Suprapubic skin (tissue), 4 donors: ENCODE measurements around the gene TMEM258. TPM values are rescaled to one million over a fixed set of nuclear protein-coding genes. Genes with fewer than 3 reads are reported as not detected.

ENCODE experiments used
- DNase-seq, 2 donors: peaks; one replicate each; pipeline ENCODE4 v3.0.0-alpha.2; 2019; ENCODE audit warnings: low spot score in 2 of 2
- H3K27ac ChIP-seq: fragments of 200-600 bp; sonication (generic); one replicate; pipeline ENCODE4 v1.5.1; 2019
- H3K27me3 ChIP-seq: fragments of 200-600 bp; sonication (generic); one replicate; pipeline ENCODE4 v1.5.1; 2019
- H3K36me3 ChIP-seq: fragments of 200-600 bp; sonication (generic); one replicate; pipeline ENCODE4 v1.5.1; 2019
- H3K4me1 ChIP-seq: fragments of 200-600 bp; sonication (generic); one replicate; pipeline ENCODE4 v1.5.1; 2019
- H3K4me3 ChIP-seq: fragments of 200-600 bp; sonication (generic); one replicate; pipeline ENCODE4 v1.5.1; 2019; ENCODE audit warnings: mild to moderate bottlenecking
- H3K9me3 ChIP-seq: fragments of 200-600 bp; sonication (generic); one replicate; pipeline ENCODE4 v1.5.1; 2019
- CTCF ChIP-seq, 2 donors: fragments of 200-600 bp in 1 of 2; fragments of 450-650 bp in 1 of 2; sonication (generic) in 1 of 2; IDR thresholded peaks; one replicate each; pipeline ENCODE4 v1.5.1; 2016 to 2019; ENCODE audit warnings: antibody characterized with exemption in 2 of 2, mild to moderate bottlenecking in 1 of 2, moderate library complexity in 1 of 2
- EP300 ChIP-seq: sonication (generic); formaldehyde crosslinking; IDR thresholded peaks from one replicate; pipeline ENCODE4 v1.6.1; 2017; ENCODE audit warnings: antibody characterized with exemption
- POLR2A ChIP-seq, 2 donors: fragments of 450-650 bp; IDR thresholded peaks; one replicate each; pipeline ENCODE4 v1.6.1; 2017; ENCODE audit warnings: antibody characterized with exemption in 2 of 2, mild to moderate bottlenecking in 2 of 2, moderate library complexity in 2 of 2
- POLR2AphosphoS5 ChIP-seq, 3 donors: sonication (generic); formaldehyde crosslinking; IDR thresholded peaks; one replicate each; pipeline ENCODE4 v1.6.1; 2017; ENCODE audit warnings: antibody characterized with exemption in 3 of 3
- WGBS: methylation state at CpG from one replicate; pipeline ENCODE4 v1.1.5; 2018; 5-methylcytosine and 5-hydroxymethylcytosine counted together
- total RNA-seq, 4 donors: library from RNA; depleted of rRNA; stranded (reverse); fragments of >200 nt; gene quantifications; one replicate each; pipeline ENCODE4 v1.1.0, GENCODE V29; 2016

TMEM258 gene
- total RNA-seq, 4 donors from 2014 or later, result 29.7 to 44.8 (median 35.9) TPM

- DNase-seq, result no peak
- H3K27me3 ChIP-seq, result peaks cover 10% of the 10 kb centered on the region
- TF ChIP-seq POLR2AphosphoS5 (IDR thresholded peaks at IDR 0.05), result no peak
- TF ChIP-seq POLR2A (IDR thresholded peaks at IDR 0.05), result no peak
- no peak for TF ChIP-seq EP300
- no peak for TF ChIP-seq CTCF (IDR thresholded peaks at IDR 0.05)
- 88% methylated on average over 9 of the region's 11 CpGs for WGBS
- H3K4me1 ChIP-seq, result peaks cover 42% of the 10 kb centered on the region
- H3K27ac ChIP-seq, result no peak overlapping the region
- no peaks in the 10 kb centered on the region for H3K9me3 ChIP-seq
- peaks cover 1% of the 10 kb centered on the region for H3K36me3 ChIP-seq
- H3K4me3 ChIP-seq, result no peak overlapping the region
These were observed 41.1 kb upstream of the TMEM258 start for GRCh38 chr11:61833471-61833870.

- no peak for DNase-seq
- WGBS, result 66% methylated on average over 7 of the region's 7 CpGs
- Histone ChIP-seq H3K4me3 (no peak overlapping the region), H3K27me3 (peaks cover 16% of the 10 kb centered on the region), H3K36me3 (no peaks in the 10 kb centered on the region), H3K27ac (no peak overlapping the region), H3K9me3 (no peaks in the 10 kb centered on the region), H3K4me1 (peaks cover 50% of the 10 kb centered on the region)
- TF ChIP-seq CTCF (IDR thresholded peaks at IDR 0.05), result no peak
- TF ChIP-seq POLR2A (IDR thresholded peaks at IDR 0.05), result no peak
- TF ChIP-seq POLR2AphosphoS5 (IDR thresholded peaks at IDR 0.05), result no peak
- TF ChIP-seq EP300, result no peak
These were observed 40.4 kb upstream of the TMEM258 start for GRCh38 chr11:61832754-61833153.

GRCh38 chr11:61832207-61832606, 39.8 kb upstream of the TMEM258 start:
- DNase-seq, result no peak
- H3K4me1 ChIP-seq, result peaks cover 54% of the 10 kb centered on the region
- H3K27ac ChIP-seq, result no peak overlapping the region
- H3K9me3 ChIP-seq, result no peaks in the 10 kb centered on the region
- H3K27me3 ChIP-seq, result peaks cover 22% of the 10 kb centered on the region
- no peak for TF ChIP-seq POLR2AphosphoS5 (IDR thresholded peaks at IDR 0.05)
- no peak for TF ChIP-seq POLR2A (IDR thresholded peaks at IDR 0.05)
- TF ChIP-seq CTCF (IDR thresholded peaks at IDR 0.05), result no peak
- no peak for TF ChIP-seq EP300
- H3K36me3 ChIP-seq, result no peaks in the 10 kb centered on the region
- 79% methylated on average over 3 of the region's 4 CpGs for WGBS
- H3K4me3 ChIP-seq, result no peak overlapping the region

- Histone ChIP-seq H3K27ac (peak overlapping the region; percentile 70), H3K9me3 (no peaks in the 10 kb centered on the region), H3K4me1 (peaks cover 52% of the 10 kb centered on the region), H3K4me3 (peak overlapping the region; percentile 53), H3K27me3 (peaks cover 22% of the 10 kb centered on the region), H3K36me3 (no peaks in the 10 kb centered on the region)
- 62% methylated on average over 8 of the region's 8 CpGs for WGBS
- DNase-seq, result no peak
- TF ChIP-seq POLR2AphosphoS5 (IDR thresholded peaks at IDR 0.05), result no peak
- no peak for TF ChIP-seq EP300
- no peak for TF ChIP-seq CTCF (IDR thresholded peaks at IDR 0.05)
- no peak for TF ChIP-seq POLR2A (IDR thresholded peaks at IDR 0.05)
These were observed 38.1 kb upstream of the TMEM258 start for GRCh38 chr11:61830237-61831105.

- TF ChIP-seq CTCF (IDR thresholded peaks at IDR 0.05) (no peak), EP300 (no peak), POLR2AphosphoS5 (IDR thresholded peaks at IDR 0.05) (no peak), POLR2A (IDR thresholded peaks at IDR 0.05) (no peak)
- 88% methylated on average over 4 of the region's 4 CpGs for WGBS
These were observed 37.4 kb upstream of the TMEM258 start for GRCh38 chr11:61829806-61830205.

More at GRCh38 chr11:61829806-61830205, 37.4 kb upstream of the TMEM258 start:
- Histone ChIP-seq H3K36me3 (no peaks in the 10 kb centered on the region), H3K27me3 (peaks cover 22% of the 10 kb centered on the region), H3K4me1 (peaks cover 45% of the 10 kb centered on the region), H3K4me3 (peak overlapping the region; percentile 53), H3K27ac (peak overlapping the region; percentile 70), H3K9me3 (no peaks in the 10 kb centered on the region)
- no peak for DNase-seq
